Upper lobe of left lung (tissue), 4 donors: Measurements from ENCODE around the gene RBM23.

Experiments used
- POLR2AphosphoS5 ChIP-seq, 2 donors: sonication (generic); formaldehyde crosslinking; IDR thresholded peaks; one replicate each; pipeline ENCODE4 v1.5.1; 2017; ENCODE audit warnings: antibody characterized with exemption in 2 of 2
- TF ChIP-seq, protein P1 (sequence below), 6 experiments: fragments of 450-650 bp in 4 of 6; fragments of 200-600 bp in 2 of 6; sonication (generic) in 2 of 6; IDR thresholded peaks; one replicate each; pipeline ENCODE4 v1.5.1; 2016 to 2019; ENCODE audit warnings: antibody characterized with exemption in 6 of 6

DNA sequence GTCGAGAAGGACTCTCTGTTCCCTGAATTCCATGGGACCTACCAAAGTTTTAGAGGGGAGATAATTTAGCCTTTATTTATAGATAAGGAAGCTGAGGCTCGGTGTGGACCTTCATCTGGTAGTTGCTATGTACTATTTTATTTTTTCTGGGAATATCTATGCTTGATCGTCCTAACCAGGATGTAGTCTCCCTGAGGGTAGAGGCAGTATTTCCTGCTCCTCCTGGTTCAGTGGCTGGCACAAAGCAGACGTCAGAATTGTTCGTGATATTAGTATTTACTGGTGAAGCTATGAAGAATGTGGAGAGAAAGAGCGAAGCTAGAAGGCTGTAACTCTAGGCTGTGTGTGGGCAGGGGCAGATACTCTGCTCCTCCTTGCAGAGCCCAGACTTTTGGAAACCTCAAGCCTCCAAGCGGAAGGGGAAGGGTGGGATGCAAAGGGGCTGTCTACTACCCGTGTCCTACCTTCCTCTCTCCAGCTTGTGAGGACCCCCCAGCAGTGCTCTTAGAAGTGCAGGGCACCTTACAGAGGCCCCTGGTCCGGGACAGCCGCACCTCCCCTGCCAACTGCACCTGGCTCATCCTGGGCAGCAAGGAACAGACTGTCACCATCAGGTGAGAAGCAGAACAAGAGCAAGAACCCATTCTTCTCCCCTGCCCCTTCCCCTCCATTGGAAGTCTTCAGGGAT lies 46.0 kb downstream of the RBM23 start:
- TF ChIP-seq, protein P1, sequence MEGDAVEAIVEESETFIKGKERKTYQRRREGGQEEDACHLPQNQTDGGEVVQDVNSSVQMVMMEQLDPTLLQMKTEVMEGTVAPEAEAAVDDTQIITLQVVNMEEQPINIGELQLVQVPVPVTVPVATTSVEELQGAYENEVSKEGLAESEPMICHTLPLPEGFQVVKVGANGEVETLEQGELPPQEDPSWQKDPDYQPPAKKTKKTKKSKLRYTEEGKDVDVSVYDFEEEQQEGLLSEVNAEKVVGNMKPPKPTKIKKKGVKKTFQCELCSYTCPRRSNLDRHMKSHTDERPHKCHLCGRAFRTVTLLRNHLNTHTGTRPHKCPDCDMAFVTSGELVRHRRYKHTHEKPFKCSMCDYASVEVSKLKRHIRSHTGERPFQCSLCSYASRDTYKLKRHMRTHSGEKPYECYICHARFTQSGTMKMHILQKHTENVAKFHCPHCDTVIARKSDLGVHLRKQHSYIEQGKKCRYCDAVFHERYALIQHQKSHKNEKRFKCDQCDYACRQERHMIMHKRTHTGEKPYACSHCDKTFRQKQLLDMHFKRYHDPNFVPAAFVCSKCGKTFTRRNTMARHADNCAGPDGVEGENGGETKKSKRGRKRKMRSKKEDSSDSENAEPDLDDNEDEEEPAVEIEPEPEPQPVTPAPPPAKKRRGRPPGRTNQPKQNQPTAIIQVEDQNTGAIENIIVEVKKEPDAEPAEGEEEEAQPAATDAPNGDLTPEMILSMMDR (IDR thresholded peaks at IDR 0.05): no peak
- TF ChIP-seq POLR2AphosphoS5 (IDR thresholded peaks at IDR 0.05): no peak
